Neural progenitor cell (in vitro differentiated cells): ENCODE measurements around the gene MSI2.

Experiments used
- EZH2phosphoT487 ChIP-seq: fragments of 200-600 bp; sonication (generic); IDR thresholded peaks from 2 replicates; pipeline ENCODE4 v1.6.1; 2017; ENCODE audit warnings: antibody characterized with exemption
- TF ChIP-seq, protein P1 (sequence below): fragments of 200-600 bp; sonication (generic); IDR thresholded peaks from 2 replicates; pipeline ENCODE4 v1.5.1; 2017; ENCODE audit warnings: antibody characterized with exemption, mild to moderate bottlenecking

DNA sequence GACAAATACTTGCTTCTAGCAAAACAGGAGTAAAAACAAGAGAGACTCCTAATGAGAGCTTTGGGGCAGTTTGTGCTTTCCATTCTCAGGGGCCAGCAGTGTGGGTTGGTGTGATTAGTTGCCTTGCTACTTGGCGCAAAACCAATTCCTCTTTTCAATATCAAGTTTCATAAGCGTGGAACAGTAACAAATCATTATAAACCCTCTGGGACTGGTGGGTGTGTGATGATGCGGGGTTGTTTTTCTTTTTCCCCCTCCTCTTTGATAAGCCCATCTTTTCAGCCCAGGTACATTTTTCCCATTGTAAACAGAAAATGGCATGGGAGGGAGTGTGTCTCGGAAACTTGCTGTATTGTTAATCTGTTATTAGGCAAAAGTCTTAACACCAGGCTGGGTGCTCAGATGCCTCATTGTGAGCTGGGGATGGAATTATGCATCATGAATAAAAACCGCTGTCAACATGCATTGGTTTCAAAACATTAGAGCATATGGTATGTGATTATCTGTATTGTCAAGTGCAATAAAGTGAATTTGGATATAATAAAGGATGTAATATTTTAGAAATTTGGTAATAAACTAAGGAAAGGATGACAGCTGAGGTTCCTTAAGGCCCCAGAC, 322.4 kb downstream of the MSI2 start:
- TF ChIP-seq, protein P1, sequence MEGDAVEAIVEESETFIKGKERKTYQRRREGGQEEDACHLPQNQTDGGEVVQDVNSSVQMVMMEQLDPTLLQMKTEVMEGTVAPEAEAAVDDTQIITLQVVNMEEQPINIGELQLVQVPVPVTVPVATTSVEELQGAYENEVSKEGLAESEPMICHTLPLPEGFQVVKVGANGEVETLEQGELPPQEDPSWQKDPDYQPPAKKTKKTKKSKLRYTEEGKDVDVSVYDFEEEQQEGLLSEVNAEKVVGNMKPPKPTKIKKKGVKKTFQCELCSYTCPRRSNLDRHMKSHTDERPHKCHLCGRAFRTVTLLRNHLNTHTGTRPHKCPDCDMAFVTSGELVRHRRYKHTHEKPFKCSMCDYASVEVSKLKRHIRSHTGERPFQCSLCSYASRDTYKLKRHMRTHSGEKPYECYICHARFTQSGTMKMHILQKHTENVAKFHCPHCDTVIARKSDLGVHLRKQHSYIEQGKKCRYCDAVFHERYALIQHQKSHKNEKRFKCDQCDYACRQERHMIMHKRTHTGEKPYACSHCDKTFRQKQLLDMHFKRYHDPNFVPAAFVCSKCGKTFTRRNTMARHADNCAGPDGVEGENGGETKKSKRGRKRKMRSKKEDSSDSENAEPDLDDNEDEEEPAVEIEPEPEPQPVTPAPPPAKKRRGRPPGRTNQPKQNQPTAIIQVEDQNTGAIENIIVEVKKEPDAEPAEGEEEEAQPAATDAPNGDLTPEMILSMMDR: no peak
- TF ChIP-seq EZH2phosphoT487: no peak
